Activated naive CD4-positive, alpha-beta T cell treated with anti-CD3 and anti-CD28 coated beads, Interleukin-2, amount 50 U/mL, for 72 hours (primary cell): Measurements from ENCODE around the gene NDUFAF8. TPM values are rescaled to one million over a fixed set of nuclear protein-coding genes. Genes with fewer than 3 reads are reported as not detected.

Experiments
- ATAC-seq, 2 donors: fragments of 150-1000 bp; cut with Tn5 transposase; 2 replicates each; pipeline ENCODE4 v1.10.0; 2021; ENCODE audit warnings: mild to moderate bottlenecking in 2 of 2, moderate library complexity in 2 of 2
- DNase-seq, 2 donors: peaks; one replicate each; pipeline ENCODE4 v3.0.0; 2021 to 2022; ENCODE audit warnings: low spot score in 2 of 2
- H3K27ac Mint-ChIP-seq, 2 donors: one replicate each; pipeline ENCODE4 v1.8.0; 2022; ENCODE audit warnings: mild to moderate bottlenecking in 2 of 2, mixed read lengths in 2 of 2
- H3K36me3 Mint-ChIP-seq, 2 donors: one replicate each; pipeline ENCODE4 v1.8.0; 2022; ENCODE audit warnings: mixed read lengths in 2 of 2
- H3K9me3 Mint-ChIP-seq, 2 donors: one replicate each; pipeline ENCODE4 v1.8.0; 2022; ENCODE audit warnings: mixed read lengths in 2 of 2
- total RNA-seq, 2 donors: library from RNA; stranded (reverse); gene quantifications; one replicate each; pipeline ENCODE4 v1.2.3, GENCODE V29; 2022

The NDUFAF8 gene
- total RNA-seq: 10 to 100 TPM; 50.1 to 52.5 TPM

GRCh38 chr17:81238815-81239713, at the start of gene NDUFAF8, which contains the start of gene TEPSIN:
TSS of gene NDUFAF8 (plus strand) at chr17:81239318. CDS start at chr17:81239364, 46 bp downstream.
TSS of gene TEPSIN (minus strand) at chr17:81239055. CDS start at chr17:81239033, 22 bp downstream.
- peaks cover 8 to 18% of the 10 kb centered on the region in 2 donors for H3K36me3 Mint-ChIP-seq
- peak within 1 kb of the TSS; percentile 91 to 99 for H3K27ac Mint-ChIP-seq
- no peaks in the 10 kb centered on the region for H3K9me3 Mint-ChIP-seq
- peak; percentile 97 to 98 for ATAC-seq
- DNase-seq: peak; percentile 95 to 98

- H3K9me3 Mint-ChIP-seq: no peaks in the 10 kb centered on the region
- ATAC-seq (no peak), DNase-seq (no peak)
- H3K36me3 Mint-ChIP-seq: no peaks in the 10 kb centered on the region
- no peak overlapping the region for H3K27ac Mint-ChIP-seq
Observed at GRCh38 chr17:81189670-81190530, 49.2 kb upstream of the NDUFAF8 start.

- no peak for DNase-seq
- Mint-ChIP-seq H3K9me3 (no peaks in the 10 kb centered on the region), H3K36me3 (no peaks in the 10 kb centered on the region), H3K27ac (no peak overlapping the region)
- no peak for ATAC-seq
Observed at GRCh38 chr17:81190591-81190990, 48.5 kb upstream of the NDUFAF8 start.

GRCh38 chr17:81191116-81191515, 48.0 kb upstream of the NDUFAF8 start:
- Mint-ChIP-seq H3K36me3 (no peaks in the 10 kb centered on the region), H3K9me3 (no peaks in the 10 kb centered on the region), H3K27ac (no peak overlapping the region)
- ATAC-seq (no peak), DNase-seq (no peak)

GRCh38 chr17:81191646-81192045, 47.5 kb upstream of the NDUFAF8 start:
- no peak overlapping the region for H3K27ac Mint-ChIP-seq
- H3K36me3 Mint-ChIP-seq: no peaks in the 10 kb centered on the region
- no peaks in the 10 kb centered on the region for H3K9me3 Mint-ChIP-seq
- no peak for ATAC-seq
- DNase-seq: no peak

- no peak for ATAC-seq
- H3K9me3 Mint-ChIP-seq: no peaks in the 10 kb centered on the region
- no peak for DNase-seq
- H3K27ac Mint-ChIP-seq: no peak overlapping the region
- no peaks in the 10 kb centered on the region for H3K36me3 Mint-ChIP-seq
Observed at GRCh38 chr17:81192386-81193050, 46.6 kb upstream of the NDUFAF8 start.

- H3K36me3 Mint-ChIP-seq: no peaks in the 10 kb centered on the region
- no peaks in the 10 kb centered on the region for H3K9me3 Mint-ChIP-seq
- no peak overlapping the region for H3K27ac Mint-ChIP-seq
- DNase-seq (no peak), ATAC-seq (no peak)
Observed at GRCh38 chr17:81193051-81193410, 46.1 kb upstream of the NDUFAF8 start.

GRCh38 chr17:81193470-81194224, 45.5 kb upstream of the NDUFAF8 start:
- no peaks in the 10 kb centered on the region for H3K9me3 Mint-ChIP-seq

GRCh38 chr17:81194225-81194760, 44.8 kb upstream of the NDUFAF8 start:
- Mint-ChIP-seq H3K36me3 (no peaks in the 10 kb centered on the region), H3K9me3 (no peaks in the 10 kb centered on the region)
- ATAC-seq: no peak

More at GRCh38 chr17:81193470-81194224, 45.5 kb upstream of the NDUFAF8 start:
- DNase-seq: no peak
- Mint-ChIP-seq H3K36me3 (no peaks in the 10 kb centered on the region), H3K27ac (no peak overlapping the region)
- no peak for ATAC-seq

GRCh38 chr17:81194941-81195901, 43.9 kb upstream of the NDUFAF8 start:
- Mint-ChIP-seq H3K9me3 (no peaks in the 10 kb centered on the region), H3K36me3 (no peaks in the 10 kb centered on the region), H3K27ac (no peak overlapping the region)
- DNase-seq (no peak), ATAC-seq (no peak)

More at GRCh38 chr17:81194225-81194760, 44.8 kb upstream of the NDUFAF8 start:
- no peak for DNase-seq
- no peak overlapping the region for H3K27ac Mint-ChIP-seq

GRCh38 chr17:81195941-81196495, 43.1 kb upstream of the NDUFAF8 start:
- Mint-ChIP-seq H3K27ac (no peak overlapping the region), H3K9me3 (no peaks in the 10 kb centered on the region), H3K36me3 (no peaks in the 10 kb centered on the region)
- ATAC-seq (no peak), DNase-seq (no peak)

GRCh38 chr17:81196505-81197408, 42.4 kb upstream of the NDUFAF8 start:
- H3K9me3 Mint-ChIP-seq: no peaks in the 10 kb centered on the region
- H3K36me3 Mint-ChIP-seq: no peaks in the 10 kb centered on the region
- ATAC-seq: no peak
- DNase-seq: no peak
- no peak overlapping the region for H3K27ac Mint-ChIP-seq

GRCh38 chr17:81197409-81197795, 41.7 kb upstream of the NDUFAF8 start:
- H3K27ac Mint-ChIP-seq: no peak overlapping the region
- no peaks in the 10 kb centered on the region for H3K9me3 Mint-ChIP-seq
- no peak for DNase-seq
- no peak for ATAC-seq
- no peaks in the 10 kb centered on the region for H3K36me3 Mint-ChIP-seq
